H1 (cell line): ENCODE results near the gene EFHD1. TPM values are rescaled to one million over a fixed set of nuclear protein-coding genes. Genes with fewer than 3 reads are reported as not detected.

Experiments used
- CTCF ChIA-PET: fragments of 300-600 bp; sonication (Branson Sonifier 250); formaldehyde crosslinking; loops from one replicate; lab custom pipeline; 2021; ENCODE audit not compliant: partially characterized antibody; lab: Charles Lee
- POLR2A ChIA-PET: fragments of 300-600 bp; sonication (Branson Sonifier 250); formaldehyde crosslinking; loops from one replicate; lab custom pipeline; 2021; ENCODE audit warnings: inconsistent platforms; ENCODE audit not compliant: partially characterized antibody; lab: Charles Lee
- DNase-seq, 2 experiments: peaks; one replicate each; pipeline versions ENCODE4 v3.0.0 to v3.0.0-alpha.2; 2010 to 2022; ENCODE audit warnings: low spot score in 2 of 2, low read depth in 1 of 2, mixed read lengths in 1 of 2
- FAIRE-seq: peaks from 2 replicates; lab custom pipeline; 2011; peaks lifted over from hg19 to GRCh38; lab: Jason Lieb, UNC
- H2AFZ ChIP-seq: 2 replicates; pipeline ENCODE4 v1.8.1; 2012; ENCODE audit warnings: low read length, inconsistent platforms
- H2AK5ac ChIP-seq: 2 replicates; pipeline ENCODE4 v1.6.1; 2013; ENCODE audit warnings: low read depth, low read length
- H2BK120ac ChIP-seq: replicated peaks from 2 replicates; pipeline ENCODE3; 2013; ENCODE audit warnings: low read depth, low read length, inconsistent platforms
- H2BK12ac ChIP-seq: 2 replicates; pipeline ENCODE4 v1.6.1; 2013; ENCODE audit warnings: low read depth, low read length
- H2BK15ac ChIP-seq: 2 replicates; pipeline ENCODE4 v1.6.1; 2013; ENCODE audit warnings: low read length
- H2BK20ac ChIP-seq: 2 replicates; pipeline ENCODE4 v1.6.1; 2013; ENCODE audit warnings: low read length
- H2BK5ac ChIP-seq: 2 replicates; pipeline ENCODE4 v1.6.1; 2013; ENCODE audit warnings: low read depth, low read length
- H3K14ac ChIP-seq: 2 replicates; pipeline ENCODE4 v1.6.1; 2013; ENCODE audit warnings: inconsistent platforms; ENCODE audit not compliant: insufficient read length
- H3K18ac ChIP-seq: 2 replicates; pipeline ENCODE4 v1.6.1; 2013; ENCODE audit warnings: low read length; ENCODE audit errors: extremely low read depth
- H3K23ac ChIP-seq: 2 replicates; pipeline ENCODE4 v1.6.1; 2013; ENCODE audit warnings: inconsistent platforms; ENCODE audit not compliant: insufficient read length
- H3K23me2 ChIP-seq: 2 replicates; pipeline ENCODE4 v1.6.1; 2013; ENCODE audit warnings: low read depth, low read length
- H3K27ac ChIP-seq: 2 replicates; pipeline ENCODE4 v1.6.1; 2011; ENCODE audit warnings: low read depth, low read length, inconsistent platforms
- H3K27me3 ChIP-seq, 4 experiments: replicated peaks in 1 of 4; 1 replicate in 1 of 4; 2 replicates in 3 of 4; pipeline versions ENCODE4 v1.6.1 to v1.8.1; 2011 to 2013; ENCODE audit warnings: low read length in 3 of 4, mild to moderate bottlenecking in 3 of 4, inconsistent platforms in 2 of 4, mixed read lengths in 2 of 4, moderate library complexity in 1 of 4; ENCODE audit not compliant: control insufficient read depth in 3 of 4, insufficient read depth in 3 of 4; ENCODE audit errors: extremely low read depth in 1 of 4
- H3K36me3 ChIP-seq, 4 experiments: 2 replicates each; pipeline versions ENCODE4 v1.6.1 to v1.8.1; 2011 to 2013; ENCODE audit warnings: mild to moderate bottlenecking in 4 of 4, low read length in 3 of 4, moderate library complexity in 2 of 4, control low read depth in 1 of 4, inconsistent platforms in 1 of 4; ENCODE audit not compliant: insufficient read depth in 4 of 4, control insufficient read depth in 2 of 4
- H3K4ac ChIP-seq: replicated peaks from 2 replicates; pipeline ENCODE3; 2013; ENCODE audit warnings: low read length, low read depth, mixed read lengths, inconsistent platforms; ENCODE audit not compliant: insufficient read length
- H3K4me1 ChIP-seq, 4 experiments: replicated peaks in 1 of 4; 1 replicate in 1 of 4; 2 replicates in 3 of 4; pipeline versions ENCODE4 v1.6.1 to v1.8.1; 2011 to 2013; ENCODE audit warnings: low read length in 3 of 4, inconsistent platforms in 2 of 4, mixed read lengths in 1 of 4; ENCODE audit not compliant: insufficient read depth in 4 of 4, control insufficient read depth in 3 of 4
- H3K4me2 ChIP-seq, 2 experiments: 2 replicates each; pipeline versions ENCODE4 v1.6.1 to v1.8.1; 2011 to 2013; ENCODE audit warnings: low read depth in 2 of 2, low read length in 2 of 2, control low read depth in 1 of 2, inconsistent platforms in 1 of 2, mild to moderate bottlenecking in 1 of 2; ENCODE audit not compliant: insufficient read depth in 1 of 2
- H3K4me3 ChIP-seq, 4 experiments: fragments of 200-600, 300-600 bp in 1 of 4; sonication (generic), shearing (Covaris generic), sonication (Bioruptor Twin) in 1 of 4; 2 replicates each; pipeline versions ENCODE4 v1.5.1 to v1.8.1; 2011 to 2016; ENCODE audit warnings: low read length in 4 of 4, low read depth in 3 of 4, control low read depth in 2 of 4, inconsistent platforms in 2 of 4, mild to moderate bottlenecking in 2 of 4, mixed read lengths in 1 of 4, moderate library complexity in 1 of 4; ENCODE audit not compliant: insufficient read depth in 2 of 4; ENCODE audit errors: extremely low read depth in 1 of 4
- H3K56ac ChIP-seq: replicated peaks from 2 replicates; pipeline ENCODE3; 2013; ENCODE audit warnings: low read depth, mild to moderate bottlenecking, mixed read lengths, low read length, inconsistent platforms; ENCODE audit not compliant: insufficient read length
- H3K79me1 ChIP-seq: 2 replicates; pipeline ENCODE4 v1.6.1; 2013; ENCODE audit warnings: low read depth, low read length, control low read depth
- H3K79me2 ChIP-seq, 2 experiments: 2 replicates each; pipeline versions ENCODE4 v1.6.1 to v1.8.1; 2012 to 2013; ENCODE audit warnings: low read length in 2 of 2, mild to moderate bottlenecking in 2 of 2, inconsistent platforms in 1 of 2; ENCODE audit not compliant: insufficient read depth in 2 of 2, control insufficient read depth in 1 of 2
- H3K9ac ChIP-seq, 4 experiments: replicated peaks in 1 of 4; 1 replicate in 1 of 4; 2 replicates in 3 of 4; pipeline versions ENCODE4 v1.6.1 to v1.8.1; 2011 to 2013; ENCODE audit warnings: low read depth in 3 of 4, low read length in 3 of 4, control low read depth in 2 of 4, mild to moderate bottlenecking in 2 of 4, moderate library complexity in 2 of 4, inconsistent platforms in 1 of 4; ENCODE audit errors: extremely low read depth in 1 of 4
- H3K9me3 ChIP-seq, 2 experiments: 2 replicates each; pipeline versions ENCODE4 v1.6.1 to v1.8.1; 2012 to 2013; ENCODE audit warnings: mild to moderate bottlenecking in 2 of 2, moderate library complexity in 2 of 2, control low read depth in 1 of 2, inconsistent platforms in 1 of 2, low read depth in 1 of 2, low read length in 1 of 2, mixed read lengths in 1 of 2; ENCODE audit not compliant: insufficient read depth in 2 of 2
- H4K20me1 ChIP-seq, 2 experiments: replicated peaks in 1 of 2; 2 replicates each; pipeline versions ENCODE3 to v1.8.1; 2011 to 2013; ENCODE audit warnings: inconsistent platforms in 2 of 2, low read length in 2 of 2, mild to moderate bottlenecking in 1 of 2; ENCODE audit not compliant: insufficient read depth in 2 of 2, control insufficient read depth in 1 of 2
- H4K5ac ChIP-seq: 2 replicates; pipeline ENCODE4 v1.6.1; 2013; ENCODE audit warnings: low read length, low read depth, mixed read lengths, inconsistent platforms; ENCODE audit not compliant: insufficient read length
- H4K8ac ChIP-seq: 2 replicates; pipeline ENCODE4 v1.8.0; 2013; ENCODE audit warnings: mild to moderate bottlenecking, moderate library complexity, low read length, inconsistent platforms; ENCODE audit not compliant: insufficient read depth; ENCODE audit errors: extremely low read depth
- H4K91ac ChIP-seq: replicated peaks from 2 replicates; pipeline ENCODE3; 2013; ENCODE audit warnings: low read length, mixed read lengths, inconsistent platforms; ENCODE audit not compliant: insufficient read length
- ASH2L ChIP-seq: fragments of 200-600, 300-600 bp; sonication (generic); IDR thresholded peaks from one replicate; pipeline ENCODE4 v1.7.1; 2017; ENCODE audit warnings: low read length
- CREB1 ChIP-seq: IDR thresholded peaks from 2 replicates; pipeline ENCODE4 v1.6.1; 2012; ENCODE audit warnings: inconsistent platforms
- E2F6 ChIP-seq: IDR thresholded peaks from 2 replicates; pipeline ENCODE4 v1.6.1; 2012; ENCODE audit warnings: inconsistent platforms
- EGR1 ChIP-seq: IDR thresholded peaks from 2 replicates; pipeline ENCODE4 v1.6.1; 2011; ENCODE audit warnings: low read depth, low read length, borderline replicate concordance
- EZH2 ChIP-seq: fragments of 200-600 bp; sonication (generic); IDR thresholded peaks from 2 replicates; pipeline ENCODE4 v1.7.1; 2012; ENCODE audit warnings: low read depth, mild to moderate bottlenecking, moderate library complexity, low read length, inconsistent platforms; ENCODE audit not compliant: severe bottlenecking
- FOSL1 ChIP-seq: IDR thresholded peaks from 2 replicates; pipeline ENCODE4 v1.6.1; 2011; ENCODE audit warnings: mild to moderate bottlenecking, low read depth, low read length, moderate library complexity; ENCODE audit not compliant: insufficient read depth
- GABPA ChIP-seq: IDR thresholded peaks from 2 replicates; pipeline ENCODE4 v1.6.1; 2011; ENCODE audit warnings: mild to moderate bottlenecking, low read length, moderate library complexity, borderline replicate concordance; ENCODE audit not compliant: insufficient read depth
- POLR2A ChIP-seq, 2 experiments: IDR thresholded peaks; 1 replicate in 1 of 2; 2 replicates in 1 of 2; pipeline ENCODE4 v1.6.1; 2011; ENCODE audit warnings: low read depth in 2 of 2, low read length in 2 of 2, mild to moderate bottlenecking in 2 of 2; ENCODE audit errors: control extremely low read depth in 1 of 2
- POU5F1 ChIP-seq: IDR thresholded peaks from 2 replicates; pipeline ENCODE4 v1.6.1; 2011; ENCODE audit warnings: low read depth, mild to moderate bottlenecking, low read length, moderate library complexity
- SIN3A ChIP-seq, 2 experiments: IDR thresholded peaks in 1 of 2; conservative IDR thresholded peaks in 1 of 2; 2 replicates each; pipeline ENCODE4 v1.6.1; 2011 to 2012; ENCODE audit warnings: low read length in 2 of 2, improper control_type of control experiment in 1 of 2, low read depth in 1 of 2, mild to moderate bottlenecking in 1 of 2
- TAF1 ChIP-seq: IDR thresholded peaks from 2 replicates; pipeline ENCODE4 v1.6.1; 2011; ENCODE audit warnings: mild to moderate bottlenecking, low read depth, low read length
- TAF7 ChIP-seq: optimal IDR thresholded peaks from 2 replicates; pipeline ENCODE3; 2011; ENCODE audit warnings: low read depth, mild to moderate bottlenecking, inconsistent platforms, low read length, moderate library complexity, borderline replicate concordance
- TBP ChIP-seq: IDR thresholded peaks from 2 replicates; pipeline ENCODE4 v1.6.1; 2011; ENCODE audit warnings: low read depth, low read length, improper control_type of control experiment
- ZNF274 ChIP-seq: IDR thresholded peaks from 2 replicates; pipeline ENCODE4 v1.7.0; 2012; ENCODE audit warnings: low read length, borderline replicate concordance; ENCODE audit errors: extremely low read depth
- WGBS, 2 experiments: shearing (Covaris generic) in 1 of 2; methylation state at CpG; one replicate each; pipeline versions ENCODE4 v1.1.6 to v1.1.7; 2013 to 2015; ENCODE audit warnings: low lambda C conversion rate in 2 of 2, mixed read lengths in 2 of 2, inconsistent platforms in 1 of 2, low coverage in 1 of 2, missing lambda C conversion rate in 1 of 2; ENCODE audit not compliant: insufficient replicate concordance in 2 of 2, insufficient coverage in 1 of 2, insufficient read length in 1 of 2; ENCODE audit errors: extremely low coverage in 1 of 2, missing lambda C conversion rate in 1 of 2; 5-methylcytosine and 5-hydroxymethylcytosine counted together
- polyA plus RNA-seq, 7 experiments: library from polyadenylated mRNA; depleted of rRNA in 3 of 7; stranded (reverse) in 5 of 7; unstranded in 2 of 7; fragments of >200 nt in 5 of 7; fragments of 200-250 nt in 2 of 7; gene quantifications; 1 replicate in 5 of 7; 2 replicates in 1 of 7; 4 replicates in 1 of 7; pipeline versions ENCODE4 v1.2.1 to v1.2.3, GENCODE V29; 2011 to 2013; ENCODE audit warnings: missing spikeins in 2 of 7, mixed read lengths in 2 of 7
- total RNA-seq: library from RNA; stranded (reverse); fragmentation: NEBNext Ultra II Directional; extraction: Animal tissue kit (Norgen Biotek cat#: 25700); gene quantifications from 2 replicates; pipeline ENCODE4 v1.2.1, GENCODE V29; 2021

The EFHD1 gene
- total and polyA plus RNA-seq, 2 of the 8 experiments (the other 6 are each of a cell fraction or from before 2014, with no cell fraction given), result 3.4 to 4.5 TPM

- Histone ChIP-seq H4K5ac (no peak overlapping the region), H3K9ac (no peak overlapping the region), H3K27me3 (no peaks in the 10 kb centered on the region), H2BK15ac (no peak overlapping the region), H3K18ac (no peak overlapping the region), H2BK5ac (no peak overlapping the region), H3K23ac (no peak overlapping the region), H3K9me3 (no peaks in the 10 kb centered on the region), H2AFZ (no peak overlapping the region), H2BK12ac (no peak overlapping the region), H3K4me1 (no peaks in the 10 kb centered on the region), H2AK5ac (no peak overlapping the region), H3K4ac (no peak overlapping the region), H3K79me2 (no peaks in the 10 kb centered on the region), H3K79me1 (no peaks in the 10 kb centered on the region), H3K23me2 (peaks cover 5% of the 10 kb centered on the region; the same call in 1 of the 2 replicates), H3K4me3 (no peak overlapping the region), H2BK120ac (no peak overlapping the region), H3K27ac (no peak overlapping the region), H4K91ac (no peak overlapping the region), H3K4me2 (no peak overlapping the region), H3K14ac (no peak overlapping the region), H4K20me1 (peaks cover 0 to 1% of the 10 kb centered on the region in 2 experiments), H2BK20ac (no peak overlapping the region), H3K56ac (peak overlapping the region; percentile 97), H4K8ac (no peak overlapping the region), H3K36me3 (no peaks in the 10 kb centered on the region)
- FAIRE-seq (no peak), DNase-seq (no peak)
- ChIA-PET POLR2A (no interaction called here), CTCF (interaction anchor here (0.5 to 4.2 kb wide), 6 partner anchors 11 to 80 kb away, joined by 3 to 58 read pairs (median 7); no protein-coding TSS in a partner anchor)
- 47% methylated on average over 3 of the region's 3 CpGs; no CpG with 5 or more reads in 1 of the 2 experiments for WGBS, 2 experiments
- TF ChIP-seq GABPA (no peak), SIN3A (conservative IDR thresholded peaks at IDR 0.05 in 1 of 2, IDR thresholded peaks at IDR 0.05 in 1 of 2; ENCODE audit: low read depth in 1 of 2, low read length in 2 of 2) (no peak), EGR1 (no peak), ASH2L (no peak), POLR2A (IDR thresholded peaks at IDR 0.05; ENCODE audit: control extremely low read depth in 1 of 2, low read depth in 2 of 2, low read length in 2 of 2) (no peak), E2F6 (no peak), ZNF274 (no peak), TAF1 (no peak), EZH2 (no peak), TBP (no peak), FOSL1 (no peak), CREB1 (no peak), POU5F1 (no peak), TAF7 (no peak)
These were observed 19.8 kb upstream of the EFHD1 start for GRCh38 chr2:232613538-232614134.
